Activated CD4-positive, alpha-beta T cell treated with anti-CD3 and anti-CD28 coated beads, Interleukin-2, amount 10 ng/mL, durations not matched to agents 7 days and 5 days (primary cell): Measurements from ENCODE around the gene CACNA2D3. TPM values are rescaled to one million over a fixed set of nuclear protein-coding genes. Genes with fewer than 3 reads are reported as not detected.

ENCODE experiments used
- CTCF ChIA-PET: fragments of 350-600 bp; sonication (Branson Sonifier 250); formaldehyde crosslinking; loops from one replicate; lab custom pipeline; 2021; ENCODE audit warnings: antibody characterized with exemption; lab: Charles Lee
- POLR2A ChIA-PET: fragments of 350-600 bp; sonication (Branson Sonifier 250); formaldehyde crosslinking; loops from one replicate; lab custom pipeline; 2021; ENCODE audit warnings: antibody characterized with exemption; lab: Charles Lee
- DNase-seq: peaks from one replicate; pipeline ENCODE4 v3.0.0-alpha.2; 2020
- H3K27ac Mint-ChIP-seq: one replicate; pipeline ENCODE4 v1.8.0; 2021; ENCODE audit warnings: mild to moderate bottlenecking, moderate library complexity, mixed read lengths
- H3K27me3 Mint-ChIP-seq: one replicate; pipeline ENCODE4 v1.8.0; 2021; ENCODE audit warnings: mixed read lengths
- H3K36me3 Mint-ChIP-seq: one replicate; pipeline ENCODE4 v1.8.0; 2021; ENCODE audit warnings: low read depth, mixed read lengths
- H3K4me1 Mint-ChIP-seq: one replicate; pipeline ENCODE4 v1.8.0; 2021; ENCODE audit warnings: mixed read lengths
- H3K4me3 Mint-ChIP-seq: one replicate; pipeline ENCODE4 v1.8.0; 2021; ENCODE audit warnings: mild to moderate bottlenecking, moderate library complexity, mixed read lengths
- H3K9me3 Mint-ChIP-seq: one replicate; pipeline ENCODE4 v1.8.0; 2021; ENCODE audit warnings: mixed read lengths
- total RNA-seq, 2 experiments: library from RNA; stranded (reverse); gene quantifications; one replicate each; pipeline ENCODE4 v1.2.3, GENCODE V29; 2021

The CACNA2D3 gene
- total RNA-seq, 2 experiments from 2014 or later: not detected

GRCh38 chr3:54322354-54322753 is 200.0 kb downstream of the CACNA2D3 start:
- no peaks in the 10 kb centered on the region for H3K36me3 Mint-ChIP-seq
- H3K4me3 Mint-ChIP-seq: no peak overlapping the region
- H3K9me3 Mint-ChIP-seq: no peaks in the 10 kb centered on the region
- ChIA-PET CTCF (no interaction called here), POLR2A (no interaction called here)
- H3K27me3 Mint-ChIP-seq: no peaks in the 10 kb centered on the region
- no peaks in the 10 kb centered on the region for H3K4me1 Mint-ChIP-seq
- DNase-seq: no peak
- H3K27ac Mint-ChIP-seq: no peak overlapping the region

DNA sequence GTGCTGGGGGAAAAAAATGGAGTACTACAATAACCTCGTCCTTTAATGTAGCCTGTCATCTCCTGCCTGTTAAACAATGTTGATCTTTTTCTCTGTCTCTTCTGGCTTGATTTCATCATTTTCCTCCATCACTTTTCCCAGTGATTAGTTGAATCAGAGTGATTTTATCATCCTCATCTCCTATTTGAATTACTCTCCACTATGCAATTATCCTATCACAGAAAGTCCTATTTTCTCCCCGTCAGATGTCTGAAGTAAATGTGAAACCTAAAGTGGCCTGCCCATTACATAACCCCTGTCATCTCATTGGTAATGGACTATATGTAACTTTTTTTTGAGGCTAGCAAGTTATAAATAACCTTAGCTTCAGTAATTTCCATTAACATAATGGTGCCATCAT is 201.8 kb downstream of the CACNA2D3 start:
- Mint-ChIP-seq H3K4me3 (no peak overlapping the region), H3K9me3 (no peaks in the 10 kb centered on the region), H3K36me3 (no peaks in the 10 kb centered on the region), H3K4me1 (no peaks in the 10 kb centered on the region), H3K27ac (no peak overlapping the region), H3K27me3 (no peaks in the 10 kb centered on the region)
- no peak for DNase-seq
- ChIA-PET CTCF (interaction anchor here (0.6 kb wide), 1 partner anchor 405 kb away, joined by 3 read pairs; no protein-coding TSS in a partner anchor), POLR2A (no interaction called here)

- POLR2A ChIA-PET: no interaction called here
- Mint-ChIP-seq H3K9me3 (no peaks in the 10 kb centered on the region), H3K27me3 (no peaks in the 10 kb centered on the region), H3K36me3 (no peaks in the 10 kb centered on the region), H3K4me1 (no peaks in the 10 kb centered on the region), H3K27ac (no peak overlapping the region), H3K4me3 (no peak overlapping the region)
- CTCF ChIA-PET: interaction anchor here (1.5 kb wide), 1 partner anchor 11 kb away, joined by 3 read pairs; no protein-coding TSS in a partner anchor
- DNase-seq: no peak
Observed at GRCh38 chr3:54326951-54327350, 204.6 kb downstream of the CACNA2D3 start.

DNA sequence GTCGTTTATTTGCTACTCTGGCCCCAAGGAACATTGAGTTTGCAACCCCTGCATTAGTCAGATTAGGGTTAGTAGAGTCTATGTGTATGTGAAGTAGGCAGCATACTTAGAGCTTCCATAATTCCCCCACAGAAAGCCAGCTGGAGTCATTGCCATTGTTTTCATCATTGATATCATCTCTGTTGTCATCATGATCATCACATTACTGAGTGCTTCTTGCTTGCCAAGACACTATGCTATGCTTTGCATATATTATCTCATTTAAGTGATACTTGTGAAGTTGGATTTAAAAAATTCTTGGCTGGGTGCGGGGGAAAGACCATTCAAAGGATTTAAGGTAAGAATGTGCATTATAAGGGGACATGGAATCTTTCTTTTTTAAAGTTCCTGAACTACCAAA is 209.0 kb downstream of the CACNA2D3 start:
- Mint-ChIP-seq H3K9me3 (no peaks in the 10 kb centered on the region), H3K4me3 (no peak overlapping the region), H3K27ac (no peak overlapping the region), H3K27me3 (no peaks in the 10 kb centered on the region), H3K4me1 (no peaks in the 10 kb centered on the region), H3K36me3 (no peaks in the 10 kb centered on the region)
- CTCF ChIA-PET: no interaction called here
- POLR2A ChIA-PET: no interaction called here
- DNase-seq: no peak

GRCh38 chr3:54337846-54338245 is 215.5 kb downstream of the CACNA2D3 start:
- peaks cover 4% of the 10 kb centered on the region for H3K27me3 Mint-ChIP-seq
- ChIA-PET CTCF (interaction anchor here (0.6 to 1.1 kb wide), 2 partner anchors 11 to 44 kb away, joined by 3 read pairs; no protein-coding TSS in a partner anchor), POLR2A (no interaction called here)
- no peak overlapping the region for H3K4me3 Mint-ChIP-seq
- H3K27ac Mint-ChIP-seq: no peak overlapping the region
- H3K4me1 Mint-ChIP-seq: no peaks in the 10 kb centered on the region
- DNase-seq: no peak
- H3K36me3 Mint-ChIP-seq: no peaks in the 10 kb centered on the region
- no peaks in the 10 kb centered on the region for H3K9me3 Mint-ChIP-seq

DNA sequence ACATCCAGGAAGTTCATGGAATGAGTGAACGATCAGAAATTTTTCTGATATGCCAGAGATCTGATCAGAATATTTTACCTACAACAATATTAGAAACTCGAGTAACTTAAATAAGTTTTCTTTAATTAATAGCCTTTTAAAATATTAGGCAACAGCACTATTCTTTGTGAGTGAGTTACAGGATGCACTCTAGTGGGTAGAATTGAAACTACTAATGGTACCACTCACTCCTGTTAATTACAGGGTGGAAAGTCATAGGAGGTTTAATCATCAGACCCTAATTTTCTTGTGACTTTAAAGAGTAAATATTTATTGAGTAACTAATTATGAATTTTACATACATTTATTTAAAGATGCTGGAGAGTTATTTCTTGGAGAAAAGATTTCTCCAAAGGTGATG is 217.3 kb downstream of the CACNA2D3 start:
- Mint-ChIP-seq H3K27ac (no peak overlapping the region), H3K4me1 (no peaks in the 10 kb centered on the region), H3K9me3 (no peaks in the 10 kb centered on the region), H3K27me3 (peaks cover 6% of the 10 kb centered on the region), H3K36me3 (no peaks in the 10 kb centered on the region), H3K4me3 (no peak overlapping the region)
- POLR2A ChIA-PET: no interaction called here
- CTCF ChIA-PET: no interaction called here
- DNase-seq: no peak

DNA sequence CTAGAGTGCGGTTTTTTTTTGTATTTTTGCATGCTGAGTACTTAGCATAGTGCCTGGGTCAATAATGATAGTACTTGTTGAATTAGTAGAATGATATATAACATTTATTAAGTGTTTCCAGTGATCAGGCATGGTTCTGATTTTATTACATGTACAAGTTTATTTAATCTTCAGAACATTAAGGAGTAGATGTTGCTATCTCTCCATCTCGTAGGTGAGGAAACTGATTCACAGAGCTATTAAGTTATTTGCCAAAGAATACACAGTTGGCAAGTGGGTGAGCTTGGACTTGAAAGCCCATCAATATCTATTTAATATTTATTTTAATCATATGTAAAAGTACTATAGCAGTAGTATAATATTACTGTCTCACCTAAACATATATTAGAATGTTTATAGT is 219.5 kb downstream of the CACNA2D3 start:
- POLR2A ChIA-PET: no interaction called here

GRCh38 chr3:54342676-54343075 is 220.3 kb downstream of the CACNA2D3 start:
- no peaks in the 10 kb centered on the region for H3K4me1 Mint-ChIP-seq
- H3K9me3 Mint-ChIP-seq: no peaks in the 10 kb centered on the region
- H3K27me3 Mint-ChIP-seq: peaks cover 6% of the 10 kb centered on the region
- POLR2A ChIA-PET: no interaction called here
- CTCF ChIA-PET: no interaction called here
- no peak overlapping the region for H3K4me3 Mint-ChIP-seq
- DNase-seq: no peak
- no peak overlapping the region for H3K27ac Mint-ChIP-seq
- no peaks in the 10 kb centered on the region for H3K36me3 Mint-ChIP-seq

More for the DNA sequence above, 219.5 kb downstream of the CACNA2D3 start:
- Mint-ChIP-seq H3K27me3 (peaks cover 6% of the 10 kb centered on the region), H3K4me3 (no peak overlapping the region), H3K4me1 (no peaks in the 10 kb centered on the region), H3K36me3 (no peaks in the 10 kb centered on the region), H3K9me3 (no peaks in the 10 kb centered on the region), H3K27ac (no peak overlapping the region)
- CTCF ChIA-PET: no interaction called here
- DNase-seq: no peak

DNA sequence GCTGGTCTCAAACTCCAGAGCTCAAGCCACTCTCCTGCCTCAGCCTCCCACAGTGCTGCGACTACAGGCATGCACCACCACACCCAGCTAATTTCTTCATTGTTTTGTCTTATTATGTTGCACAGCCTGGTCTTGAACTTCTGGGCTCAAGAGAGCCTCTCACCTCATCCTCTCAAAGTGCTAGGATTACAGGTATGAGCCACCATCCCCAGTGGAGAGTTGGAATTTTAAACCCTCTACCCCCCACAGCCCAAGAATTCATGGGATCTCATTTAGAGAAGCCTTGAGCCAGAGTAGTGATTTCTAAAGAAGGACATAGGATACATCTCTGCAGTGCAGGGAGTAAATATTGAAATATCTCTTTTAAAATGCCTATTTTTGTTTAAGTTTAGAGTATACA is 221.1 kb downstream of the CACNA2D3 start:
- no peak for DNase-seq
- Mint-ChIP-seq H3K27me3 (peaks cover 6% of the 10 kb centered on the region), H3K4me1 (no peaks in the 10 kb centered on the region), H3K4me3 (no peak overlapping the region), H3K36me3 (no peaks in the 10 kb centered on the region), H3K9me3 (no peaks in the 10 kb centered on the region), H3K27ac (no peak overlapping the region)
- POLR2A ChIA-PET: no interaction called here
- CTCF ChIA-PET: no interaction called here

DNA sequence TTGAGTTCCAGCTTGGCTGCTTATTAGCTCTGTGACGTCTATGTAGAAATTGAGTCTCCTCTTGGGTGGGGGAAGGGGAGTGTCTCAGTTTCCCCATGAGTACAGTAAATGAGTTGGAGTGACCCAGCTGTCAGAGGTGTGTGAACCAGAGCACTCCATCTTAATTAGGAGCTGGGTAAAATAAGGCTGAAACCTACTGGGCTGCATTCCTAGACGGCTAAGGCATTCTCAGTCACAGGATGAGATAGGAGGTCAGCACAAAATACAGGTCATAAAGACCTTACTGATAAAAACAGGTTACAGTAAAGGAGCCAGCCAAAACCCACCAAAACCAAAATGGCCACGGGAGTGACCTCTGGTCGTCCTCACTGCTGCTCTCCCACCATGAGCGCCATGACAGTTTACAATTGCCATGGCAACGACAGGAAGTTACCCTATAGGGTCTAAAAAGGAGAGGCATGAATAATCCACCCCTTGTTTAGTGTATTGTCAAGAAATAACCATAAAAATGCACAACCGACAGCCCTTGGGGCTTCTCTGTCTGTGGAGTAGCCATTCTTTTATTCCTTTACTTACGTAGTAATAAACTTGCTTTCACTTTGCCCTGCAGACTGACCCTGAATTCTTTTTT is 222.4 kb downstream of the CACNA2D3 start:
- Mint-ChIP-seq H3K9me3 (no peaks in the 10 kb centered on the region), H3K27ac (no peak overlapping the region), H3K4me1 (no peaks in the 10 kb centered on the region), H3K27me3 (peaks cover 6% of the 10 kb centered on the region), H3K4me3 (no peak overlapping the region), H3K36me3 (no peaks in the 10 kb centered on the region)
- ChIA-PET POLR2A (no interaction called here), CTCF (no interaction called here)
- DNase-seq: no peak

DNA sequence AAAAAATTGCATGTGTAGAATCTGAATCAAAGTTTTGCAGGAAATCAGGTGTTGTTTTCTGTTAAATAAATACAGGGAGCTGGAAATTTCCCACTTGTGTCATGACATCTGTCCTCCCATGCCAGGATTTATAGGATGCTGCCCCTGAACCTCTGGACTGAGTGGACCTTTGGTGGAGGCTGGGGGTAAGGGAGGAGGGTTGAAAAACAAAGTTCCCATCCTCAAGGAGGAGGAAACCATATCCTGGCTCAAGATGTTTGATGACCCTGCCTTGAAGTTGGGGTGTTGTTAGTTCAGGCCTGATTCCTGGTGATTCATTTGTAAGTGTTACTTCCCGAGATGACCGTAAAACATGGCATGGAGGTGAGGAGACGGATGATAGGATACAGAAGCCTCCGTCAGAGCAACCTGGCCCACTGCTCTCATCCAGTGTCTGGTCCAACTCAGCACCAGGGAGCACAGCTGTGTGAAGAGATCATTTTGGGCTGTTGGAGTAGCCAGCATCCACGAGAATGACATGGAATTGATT is 223.6 kb downstream of the CACNA2D3 start:
- Mint-ChIP-seq H3K4me3 (no peak overlapping the region), H3K36me3 (no peaks in the 10 kb centered on the region), H3K27ac (no peak overlapping the region), H3K9me3 (no peaks in the 10 kb centered on the region), H3K4me1 (no peaks in the 10 kb centered on the region), H3K27me3 (peaks cover 6% of the 10 kb centered on the region)
- ChIA-PET CTCF (no interaction called here), POLR2A (no interaction called here)
- no peak for DNase-seq

DNA sequence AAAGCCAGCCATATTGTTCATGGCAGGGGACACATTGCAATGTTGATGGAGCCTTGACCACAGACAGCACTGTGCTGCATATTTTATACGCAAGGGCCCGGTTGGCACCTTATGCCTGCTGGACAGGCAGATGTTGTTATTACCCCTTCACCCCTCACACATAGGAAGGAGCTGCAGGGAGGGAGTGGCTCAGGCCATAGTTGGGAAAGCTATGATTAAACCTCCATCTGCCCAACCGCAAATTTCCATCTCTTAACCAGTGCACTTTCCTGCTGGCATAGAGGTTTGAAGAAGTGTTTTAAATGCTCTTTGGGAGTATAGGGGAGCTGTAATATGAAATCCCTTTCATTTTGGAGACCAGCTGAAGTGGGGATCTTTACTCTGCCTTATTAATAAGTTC is 224.7 kb downstream of the CACNA2D3 start:
- Mint-ChIP-seq H3K27me3 (peaks cover 6% of the 10 kb centered on the region), H3K27ac (no peak overlapping the region), H3K4me3 (no peak overlapping the region), H3K4me1 (no peaks in the 10 kb centered on the region), H3K9me3 (no peaks in the 10 kb centered on the region), H3K36me3 (no peaks in the 10 kb centered on the region)
- POLR2A ChIA-PET: no interaction called here
- CTCF ChIA-PET: no interaction called here
- no peak for DNase-seq

DNA sequence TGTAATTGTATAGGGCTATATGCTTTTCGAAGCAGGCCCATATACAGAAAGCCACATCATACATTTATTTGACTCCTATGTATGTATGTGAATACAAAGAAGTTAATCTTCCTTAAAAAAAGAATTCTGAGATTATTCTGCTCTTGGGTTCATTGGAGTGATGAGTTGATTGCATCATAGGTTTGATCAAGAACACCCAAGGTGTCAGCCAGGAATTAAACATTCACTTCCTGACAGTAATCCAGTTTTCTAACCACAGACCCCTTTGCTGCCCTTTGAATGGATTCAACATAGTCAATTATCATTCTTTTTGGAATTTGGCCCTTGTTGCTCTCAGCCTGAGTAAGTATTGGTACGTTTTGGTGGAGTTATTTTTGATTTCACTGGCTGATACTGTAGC is 225.6 kb downstream of the CACNA2D3 start:
- H3K9me3 Mint-ChIP-seq: no peaks in the 10 kb centered on the region
- no peaks in the 10 kb centered on the region for H3K36me3 Mint-ChIP-seq
- DNase-seq: no peak
- no peak overlapping the region for H3K27ac Mint-ChIP-seq
- POLR2A ChIA-PET: no interaction called here
- H3K27me3 Mint-ChIP-seq: peaks cover 2% of the 10 kb centered on the region
- CTCF ChIA-PET: no interaction called here
- no peaks in the 10 kb centered on the region for H3K4me1 Mint-ChIP-seq
- H3K4me3 Mint-ChIP-seq: no peak overlapping the region

DNA sequence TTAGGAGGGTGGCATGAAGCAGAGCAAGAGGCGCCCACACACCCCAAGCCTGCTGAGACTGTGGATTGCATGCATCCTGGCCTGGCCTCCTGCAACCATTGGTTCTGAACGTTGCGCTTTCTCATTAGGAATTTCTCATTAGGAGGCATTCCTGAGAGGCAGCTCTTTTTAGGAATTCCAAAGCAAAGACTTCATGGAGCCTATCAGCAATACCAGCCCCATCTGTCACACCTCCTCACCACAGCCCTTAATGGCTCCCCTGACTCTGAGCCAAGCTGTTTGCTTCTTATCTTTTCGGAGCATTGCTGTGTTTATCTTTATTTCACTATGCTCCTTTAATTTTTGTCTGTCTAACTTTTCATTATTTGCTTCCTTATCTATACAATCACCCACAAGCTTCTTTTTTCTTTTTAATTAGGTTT is 226.9 kb downstream of the CACNA2D3 start:
- Mint-ChIP-seq H3K27me3 (no peaks in the 10 kb centered on the region), H3K9me3 (no peaks in the 10 kb centered on the region), H3K27ac (no peak overlapping the region), H3K4me3 (no peak overlapping the region), H3K36me3 (no peaks in the 10 kb centered on the region), H3K4me1 (no peaks in the 10 kb centered on the region)
- no peak for DNase-seq
- ChIA-PET POLR2A (no interaction called here), CTCF (no interaction called here)
